ENCODE data around the gene PCDHGA7. TPM values are rescaled to one million over a fixed set of nuclear protein-coding genes. Genes with fewer than 3 reads are reported as not detected.
A peak's percentile ranks its signal among the peaks of the same experiment; 100 is the strongest.

The PCDHGA7 gene
- total RNA-seq, 1 donor from 2014 or later = 6.3 TPM

DNA sequence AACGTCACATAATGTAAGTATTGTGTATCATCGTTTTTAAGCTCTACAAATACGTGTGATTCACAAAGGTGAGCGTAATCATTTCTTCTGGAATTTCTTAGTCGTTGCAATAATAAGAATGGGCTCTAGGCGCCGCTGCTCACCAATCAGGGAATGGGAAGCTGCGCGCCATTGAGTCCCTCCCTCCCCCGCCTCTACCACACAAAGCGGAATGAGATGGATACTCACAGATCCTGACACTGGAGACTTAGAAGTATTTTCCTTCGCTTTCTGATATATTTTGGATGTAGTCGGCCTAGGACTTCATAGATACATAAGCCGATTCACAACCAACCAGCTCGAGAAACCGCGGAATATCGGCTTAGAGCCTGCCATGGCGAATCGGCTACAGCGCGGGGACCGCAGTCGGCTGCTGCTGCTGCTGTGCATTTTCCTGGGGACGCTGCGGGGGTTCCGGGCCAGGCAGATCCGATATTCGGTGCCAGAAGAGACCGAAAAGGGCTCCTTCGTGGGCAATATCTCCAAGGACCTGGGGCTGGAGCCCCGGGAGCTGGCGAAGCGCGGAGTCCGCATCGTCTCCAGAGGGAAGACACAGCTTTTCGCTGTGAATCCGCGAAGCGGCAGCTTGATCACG lies 38.4 kb downstream of the PCDHGA7 start, which contains the start of gene PCDHGA11:
Gene PCDHGA11, plus strand, starts transcription at position 197 of the 634 bp plus-strand sequence. Its CDS starts 177 bp downstream, at position 374.
- no peak within 1 kb of the TSS for H3K27ac Mint-ChIP-seq (ENCODE audit: unreplicated experiment)
- peaks cover 25% of the 10 kb centered on the region for H3K27me3 Mint-ChIP-seq (ENCODE audit: unreplicated experiment)
- peaks cover 70% of the 10 kb centered on the region for H3K36me3 Mint-ChIP-seq (ENCODE audit: low read depth, unreplicated experiment)
- H3K9me3 Mint-ChIP-seq (ENCODE audit: unreplicated experiment) = peaks cover 36% of the 10 kb centered on the region
- H3K4me1 Mint-ChIP-seq (ENCODE audit: unreplicated experiment) = peaks cover 21% of the 10 kb centered on the region
- peak within 1 kb of the TSS; percentile 89 for H3K4me3 Mint-ChIP-seq (ENCODE audit: unreplicated experiment)
- TF ChIP-seq CTCF (IDR thresholded peaks at IDR 0.05; ENCODE audit: unreplicated experiment) = peak; percentile 65
- DNase-seq (ENCODE audit: low spot score) = peak; percentile 37

- Mint-ChIP-seq H3K27ac (ENCODE audit: unreplicated experiment) (no peak overlapping the region), H3K27me3 (ENCODE audit: unreplicated experiment) (peaks cover 25% of the 10 kb centered on the region), H3K4me3 (ENCODE audit: unreplicated experiment) (peak overlapping the region; percentile 82), H3K9me3 (ENCODE audit: unreplicated experiment) (peaks cover 40% of the 10 kb centered on the region), H3K4me1 (ENCODE audit: unreplicated experiment) (peaks cover 21% of the 10 kb centered on the region), H3K36me3 (ENCODE audit: low read depth, unreplicated experiment) (peaks cover 75% of the 10 kb centered on the region)
- DNase-seq (ENCODE audit: low spot score) = no peak
- TF ChIP-seq CTCF (IDR thresholded peaks at IDR 0.05; ENCODE audit: unreplicated experiment) = no peak
These were observed 38.9 kb downstream of the PCDHGA7 start for GRCh38 chr5:141421489-141421855.

DNA sequence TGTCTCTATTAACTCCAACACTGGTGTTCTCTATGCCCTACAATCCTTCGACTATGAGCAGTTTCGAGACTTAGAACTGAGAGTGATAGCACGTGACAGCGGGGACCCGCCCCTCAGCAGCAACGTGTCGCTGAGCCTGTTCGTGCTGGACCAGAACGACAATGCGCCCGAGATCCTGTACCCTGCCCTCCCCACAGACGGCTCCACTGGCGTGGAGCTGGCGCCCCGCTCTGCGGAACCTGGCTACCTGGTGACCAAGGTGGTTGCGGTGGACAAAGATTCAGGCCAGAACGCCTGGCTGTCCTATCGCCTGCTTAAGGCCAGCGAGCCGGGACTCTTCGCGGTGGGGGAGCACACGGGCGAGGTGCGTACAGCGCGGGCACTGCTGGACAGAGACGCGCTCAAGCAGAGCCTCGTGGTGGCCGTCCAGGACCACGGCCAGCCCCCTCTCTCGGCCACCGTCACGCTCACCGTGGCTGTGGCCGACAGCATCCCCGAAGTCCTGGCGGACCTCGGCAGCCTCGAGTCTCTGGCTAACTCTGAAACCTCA lies 40.3 kb downstream of the PCDHGA7 start:
- DNase-seq (ENCODE audit: low spot score) = no peak
- Mint-ChIP-seq H3K4me1 (ENCODE audit: unreplicated experiment) (peaks cover 17% of the 10 kb centered on the region), H3K27me3 (ENCODE audit: unreplicated experiment) (peaks cover 24% of the 10 kb centered on the region), H3K36me3 (ENCODE audit: low read depth, unreplicated experiment) (peaks cover 83% of the 10 kb centered on the region), H3K4me3 (ENCODE audit: unreplicated experiment) (peak overlapping the region; percentile 42), H3K27ac (ENCODE audit: unreplicated experiment) (no peak overlapping the region), H3K9me3 (ENCODE audit: unreplicated experiment) (peaks cover 45% of the 10 kb centered on the region)
- TF ChIP-seq CTCF (IDR thresholded peaks at IDR 0.05; ENCODE audit: unreplicated experiment) = no peak

DNA sequence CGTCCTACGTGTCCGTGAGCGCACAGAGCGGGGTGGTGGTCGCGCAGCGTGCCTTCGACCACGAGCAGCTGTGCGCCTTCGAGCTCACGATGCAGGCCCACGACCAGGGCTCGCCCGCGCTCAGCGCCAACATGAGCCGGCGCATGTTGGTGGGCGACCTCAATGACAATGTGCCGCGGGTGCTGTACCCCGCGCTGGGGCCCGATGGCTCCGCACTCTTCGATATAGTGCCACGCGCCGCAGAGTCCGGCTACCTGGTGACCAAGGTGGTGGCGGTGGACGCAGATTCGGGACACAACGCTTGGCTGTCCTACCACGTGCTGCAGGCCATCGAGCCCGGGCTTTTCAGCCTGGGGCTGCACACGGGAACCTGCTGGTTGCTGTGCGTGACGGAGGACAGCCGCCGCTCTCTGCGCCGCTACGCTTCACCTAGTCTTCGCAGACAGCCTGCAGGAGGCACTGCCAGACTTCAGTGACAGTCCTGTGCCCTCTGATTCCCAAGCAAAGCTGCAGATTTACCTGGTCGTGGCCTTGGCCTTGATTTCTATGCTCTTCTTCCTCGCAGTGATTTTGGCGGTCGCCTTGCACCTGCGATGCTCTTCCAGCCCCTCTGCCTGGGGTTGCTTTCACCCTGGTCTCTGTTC lies 45.4 kb downstream of the PCDHGA7 start:
- H3K27ac Mint-ChIP-seq (ENCODE audit: unreplicated experiment) = peak overlapping the region; percentile 82
- peaks cover 72% of the 10 kb centered on the region for H3K36me3 Mint-ChIP-seq (ENCODE audit: low read depth, unreplicated experiment)
- DNase-seq (ENCODE audit: low spot score) = no peak
- peaks cover 2% of the 10 kb centered on the region for H3K4me1 Mint-ChIP-seq (ENCODE audit: unreplicated experiment)
- H3K4me3 Mint-ChIP-seq (ENCODE audit: unreplicated experiment) = peak overlapping the region; percentile 88
- peaks cover 41% of the 10 kb centered on the region for H3K9me3 Mint-ChIP-seq (ENCODE audit: unreplicated experiment)
- TF ChIP-seq CTCF (IDR thresholded peaks at IDR 0.05; ENCODE audit: unreplicated experiment) = no peak
- H3K27me3 Mint-ChIP-seq (ENCODE audit: unreplicated experiment) = peaks cover 13% of the 10 kb centered on the region

Data from endothelial cell (in vitro differentiated cells).